EL (cell line): ENCODE measurements around the gene WWP2.
A peak's percentile ranks its signal among the peaks of the same experiment; 100 is the strongest.
"Not testable (repeated sequence)": the region's sequence is repeated elsewhere in the genome, so short reads cannot be mapped to it uniquely, and the experiment has no call there.

Source experiments
- DNase-seq: peaks from one replicate; pipeline ENCODE4 v3.0.0-alpha.2; 2016

Gene WWP2

GRCh38 chr16:69833357-69834282 is 71.5 kb downstream of the WWP2 start:
- DNase-seq: no peak

GRCh38 chr16:69834807-69835466 is 72.8 kb downstream of the WWP2 start:
- no peak for DNase-seq

- no peak for DNase-seq
Observed at GRCh38 chr16:69836257-69836656, 74.1 kb downstream of the WWP2 start.

GRCh38 chr16:69837380-69837779 is 75.2 kb downstream of the WWP2 start:
- no peak for DNase-seq

- DNase-seq: no peak
Observed at GRCh38 chr16:69838489-69838888, 76.4 kb downstream of the WWP2 start.

GRCh38 chr16:69839240-69839688 is 77.1 kb downstream of the WWP2 start:
- no peak for DNase-seq

- no peak for DNase-seq
Observed at GRCh38 chr16:69839798-69840409, 77.8 kb downstream of the WWP2 start.

GRCh38 chr16:69840975-69841374 is 78.8 kb downstream of the WWP2 start:
- DNase-seq: no peak

GRCh38 chr16:69844441-69844840 is 82.3 kb downstream of the WWP2 start:
- no peak for DNase-seq

- no peak for DNase-seq
Observed at GRCh38 chr16:69845181-69845580, 83.0 kb downstream of the WWP2 start.

GRCh38 chr16:69847643-69848042 is 85.5 kb downstream of the WWP2 start:
- no peak for DNase-seq

- peak; percentile 95 for DNase-seq
Observed at GRCh38 chr16:69848637-69849545, 86.8 kb downstream of the WWP2 start.

GRCh38 chr16:69851491-69852240 is 89.5 kb downstream of the WWP2 start:
- no peak for DNase-seq

GRCh38 chr16:69852815-69853214 is 90.7 kb downstream of the WWP2 start:
- DNase-seq: no peak

- DNase-seq: no peak
Observed at GRCh38 chr16:69853481-69853880, 91.3 kb downstream of the WWP2 start.

- DNase-seq: not testable (repeated sequence)
Observed at GRCh38 chr16:69854776-69855175, 92.6 kb downstream of the WWP2 start.

GRCh38 chr16:69855592-69855991 is 93.5 kb downstream of the WWP2 start:
- DNase-seq: no peak

GRCh38 chr16:69858191-69859104 is 96.3 kb downstream of the WWP2 start:
- no peak for DNase-seq

- DNase-seq: no peak
Observed at GRCh38 chr16:69859105-69859989, 97.2 kb downstream of the WWP2 start.
